HTERT RPE-1 (cell line): ENCODE results near the gene CCDC159.
"Not testable (repeated sequence)": the region's sequence is repeated elsewhere in the genome, so short reads cannot be mapped to it uniquely, and the experiment has no call there.

ENCODE experiments used
- in situ Hi-C: fragments of 300-500 bp; cut with MboI; formaldehyde crosslinking; loops from 4 replicates; pipeline ENCODE4 v1.14.3; 2020; ENCODE audit warnings: low sequenced_read_pairs

The CCDC159 gene

DNA sequence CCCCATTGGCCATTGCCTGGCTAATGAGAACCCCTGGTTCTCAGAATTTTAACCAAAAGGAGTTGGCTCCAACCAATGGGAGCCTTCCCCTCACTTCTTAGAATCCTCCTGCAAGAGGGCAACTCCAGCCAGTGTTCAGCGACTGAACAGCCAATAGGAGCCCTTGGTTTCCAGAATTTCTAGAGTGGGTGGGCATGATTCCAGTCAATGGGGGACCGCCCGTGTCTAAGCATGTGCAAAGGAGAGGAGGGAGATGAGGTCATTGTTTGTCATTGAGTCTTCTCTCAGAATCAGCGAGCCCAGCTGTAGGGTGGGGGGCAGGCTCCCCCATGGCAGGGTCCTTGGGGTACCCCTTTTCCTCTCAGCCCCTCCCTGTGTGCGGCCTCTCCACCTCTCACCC lies 18.6 kb downstream of the CCDC159 start:
- in situ Hi-C loops: no loop called here

DNA sequence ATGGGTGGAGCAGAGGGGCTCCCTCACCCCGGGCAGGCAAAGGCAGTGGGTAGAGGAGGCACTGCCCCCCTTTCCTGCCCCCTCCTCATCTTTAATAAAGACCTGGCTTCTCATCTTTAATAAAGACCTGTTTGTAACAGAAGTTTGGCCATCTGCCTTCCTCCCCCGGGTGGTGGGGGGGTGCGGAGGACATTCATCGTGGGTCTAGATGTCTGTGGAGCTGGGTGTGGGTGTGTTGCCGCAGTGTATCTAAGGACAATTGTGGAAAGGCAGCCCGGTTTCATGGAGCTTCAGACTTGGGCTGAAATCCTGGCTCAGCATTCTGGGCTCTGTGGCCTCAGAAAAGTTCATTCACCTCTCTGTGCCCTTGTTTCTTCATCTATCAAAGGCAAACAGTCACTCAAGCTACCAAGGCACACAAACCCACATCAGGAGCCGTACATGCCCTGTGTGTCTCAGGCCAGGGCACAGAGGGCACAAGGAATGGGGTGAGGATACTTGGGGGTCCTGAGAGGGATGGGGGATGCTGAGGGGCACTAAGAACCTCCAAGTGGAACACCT lies 19.3 kb downstream of the CCDC159 start:
- in situ Hi-C loops: no loop called here

DNA sequence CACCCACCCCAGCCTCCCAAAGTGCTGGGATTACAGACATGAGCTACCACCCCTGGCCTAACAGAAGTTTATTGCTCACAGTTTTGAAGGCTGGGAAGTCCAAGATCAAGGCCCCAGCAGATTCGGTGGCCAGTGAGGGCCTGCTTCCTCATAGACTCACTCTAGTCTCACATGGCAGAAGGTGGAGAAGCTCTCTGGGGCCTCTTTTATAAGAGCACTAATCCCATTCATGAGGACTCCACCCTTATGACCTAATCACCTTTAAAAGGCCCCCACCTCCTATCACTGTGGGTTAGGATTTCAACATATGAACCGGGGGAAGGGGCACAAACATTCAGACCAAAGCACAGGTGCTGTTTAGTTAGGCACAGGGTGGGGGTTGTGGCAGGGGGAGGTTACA lies 21.2 kb downstream of the CCDC159 start:
- in situ Hi-C loops: no loop called here

DNA sequence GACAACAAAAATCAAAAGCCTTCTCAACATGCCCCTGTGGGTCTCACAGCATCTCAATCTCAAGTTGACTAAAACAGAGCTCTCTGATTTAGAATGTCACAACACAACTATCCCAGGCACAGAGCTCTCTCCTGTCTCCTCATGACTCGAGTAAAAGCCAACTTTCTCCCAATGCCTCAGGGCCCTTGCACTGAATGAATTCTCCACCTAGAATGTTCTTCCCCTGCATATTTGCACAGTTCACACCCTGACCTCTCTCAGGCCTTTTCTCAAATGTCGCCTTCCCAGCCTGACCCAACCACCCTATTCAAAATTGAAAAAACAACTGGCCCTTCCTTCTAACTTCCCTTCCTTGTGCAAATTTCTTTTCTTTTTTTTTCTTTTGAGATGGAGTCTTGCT lies 24.4 kb downstream of the CCDC159 start:
- in situ Hi-C loops: no loop called here

DNA sequence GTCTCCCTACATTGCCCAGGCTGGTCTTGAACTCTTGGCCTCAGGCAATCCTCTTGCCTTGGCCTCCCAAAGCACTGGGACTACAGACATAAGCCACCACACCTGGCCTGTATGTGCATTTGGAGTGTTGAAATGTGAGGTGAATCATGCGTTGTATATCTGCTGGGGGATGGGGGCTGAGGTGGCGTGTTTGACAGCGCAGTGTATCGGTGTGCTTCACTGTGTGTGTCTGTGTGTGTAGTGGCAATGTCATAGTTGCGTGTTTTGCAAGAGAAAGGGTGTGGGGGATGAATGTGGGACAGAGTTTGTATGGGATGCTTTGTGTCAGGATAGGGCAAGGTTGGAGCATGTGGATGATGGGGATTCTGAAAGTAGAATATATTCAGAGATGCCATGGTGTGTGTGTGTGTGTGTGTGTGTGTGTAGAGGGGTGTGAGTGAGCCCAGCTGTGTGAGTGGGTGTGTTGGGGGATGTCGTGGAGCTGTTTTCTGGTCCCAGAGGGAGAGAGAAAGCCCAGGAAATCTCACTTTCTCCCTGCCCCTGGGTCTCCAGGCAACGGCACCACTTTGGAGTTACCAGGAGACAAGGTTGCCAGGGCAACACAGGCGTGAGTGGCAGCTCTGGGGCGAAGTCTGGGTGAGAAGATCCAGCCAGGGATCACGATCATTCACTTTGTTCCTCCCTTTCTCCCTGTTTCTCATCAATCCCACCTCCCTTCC lies 27.0 kb downstream of the CCDC159 start:
- in situ Hi-C loops: no loop called here

DNA sequence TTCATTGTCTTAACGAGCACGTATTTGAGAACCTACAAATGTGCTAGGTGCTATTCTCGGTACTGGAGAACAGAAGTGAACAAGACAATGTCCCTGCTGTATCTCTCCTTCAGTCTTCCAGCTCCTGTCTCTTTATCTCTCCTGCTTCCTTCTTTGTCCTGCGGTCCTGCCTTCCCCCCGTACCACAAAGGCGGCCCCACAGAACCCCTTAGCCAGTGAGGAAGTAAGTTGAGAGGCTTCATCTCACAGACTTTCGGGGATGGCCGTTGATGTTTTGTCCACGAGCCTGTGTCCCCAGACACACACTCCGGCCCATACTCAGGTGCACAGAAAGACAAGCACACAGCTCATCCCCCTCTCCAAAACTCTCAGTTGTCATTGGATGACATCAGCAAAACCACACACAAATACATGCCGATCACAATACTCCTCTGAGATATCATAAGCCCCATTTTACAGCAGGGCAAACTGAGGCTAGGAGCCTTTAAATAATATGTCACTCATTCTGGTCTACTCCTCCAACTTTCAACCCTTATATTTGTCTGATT lies 27.6 kb downstream of the CCDC159 start:
- in situ Hi-C loops: no loop called here

DNA sequence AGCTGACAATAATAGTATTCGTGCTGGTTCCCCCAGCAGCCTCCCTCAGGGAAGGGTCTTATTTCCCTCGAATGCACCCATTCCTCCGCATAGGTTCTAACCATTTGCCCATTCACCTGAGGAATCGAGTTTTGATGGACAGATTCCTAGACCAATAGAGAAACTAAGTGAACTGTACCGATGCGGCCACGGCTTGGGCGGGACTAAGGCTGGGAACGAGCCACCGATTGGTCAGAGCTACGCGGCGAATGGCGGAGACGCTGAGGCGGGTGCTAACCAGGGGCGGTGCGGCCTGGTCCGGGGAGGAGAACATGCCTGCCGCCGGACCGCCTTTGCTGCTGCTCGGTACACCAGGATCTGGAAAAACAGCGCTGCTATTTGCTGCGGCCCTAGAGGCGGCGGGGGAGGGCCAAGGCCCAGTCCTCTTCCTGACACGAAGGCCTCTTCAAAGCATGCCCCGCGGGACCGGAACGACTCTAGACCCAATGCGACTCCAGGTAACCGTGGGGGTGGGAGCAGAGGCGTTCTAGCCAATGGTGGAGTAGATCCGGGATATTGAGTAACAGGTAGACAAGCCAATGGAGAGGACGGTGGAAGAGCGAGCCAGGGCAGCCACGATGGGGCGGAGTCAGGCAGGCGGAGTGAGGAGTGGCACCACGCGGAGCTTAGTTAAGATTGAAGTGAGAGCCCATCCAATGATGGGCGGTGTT lies 28.3 kb downstream of the CCDC159 start, which contains the start of gene SWSAP1:
Gene SWSAP1 (plus strand): TSS at position 234 of the 710 bp plus-strand sequence. CDS start 15 bp downstream, at position 249.
- in situ Hi-C loops: no loop called here

DNA sequence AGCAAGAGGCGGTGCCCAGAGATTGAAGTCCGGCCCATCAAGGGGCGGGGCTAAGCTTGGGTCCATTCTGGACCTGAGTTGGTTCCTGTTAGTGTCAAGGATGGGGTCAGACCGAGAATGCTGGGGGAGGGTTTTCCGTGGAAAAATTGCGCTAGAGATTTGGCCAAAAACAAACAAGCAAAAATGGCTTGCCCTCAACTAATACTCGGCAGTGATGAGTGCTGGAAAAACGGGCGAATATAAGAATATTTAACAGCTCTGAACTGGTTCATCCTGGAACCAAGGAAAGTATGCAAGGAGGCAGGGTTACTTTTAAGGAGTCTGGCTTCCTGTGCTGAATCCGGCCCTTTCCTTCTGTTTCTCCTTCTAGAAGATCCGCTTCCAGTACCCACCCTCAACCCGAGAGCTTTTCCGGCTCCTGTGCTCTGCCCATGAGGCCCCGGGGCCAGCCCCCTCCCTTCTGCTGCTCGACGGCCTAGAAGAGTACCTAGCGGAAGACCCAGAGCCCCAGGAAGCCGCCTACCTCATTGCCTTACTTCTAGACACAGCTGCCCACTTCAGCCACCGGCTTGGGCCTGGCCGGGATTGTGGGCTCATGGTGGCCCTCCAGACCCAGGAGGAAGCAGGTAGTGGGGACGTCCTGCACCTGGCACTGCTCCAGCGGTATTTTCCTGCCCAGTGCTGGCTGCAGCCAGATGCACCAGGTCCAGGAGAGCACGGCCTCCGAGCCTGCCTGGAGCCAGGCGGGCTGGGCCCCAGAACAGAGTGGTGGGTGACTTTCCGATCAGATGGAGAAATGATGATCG lies 29.0 kb downstream of the CCDC159 start:
- in situ Hi-C loops: no loop called here

DNA sequence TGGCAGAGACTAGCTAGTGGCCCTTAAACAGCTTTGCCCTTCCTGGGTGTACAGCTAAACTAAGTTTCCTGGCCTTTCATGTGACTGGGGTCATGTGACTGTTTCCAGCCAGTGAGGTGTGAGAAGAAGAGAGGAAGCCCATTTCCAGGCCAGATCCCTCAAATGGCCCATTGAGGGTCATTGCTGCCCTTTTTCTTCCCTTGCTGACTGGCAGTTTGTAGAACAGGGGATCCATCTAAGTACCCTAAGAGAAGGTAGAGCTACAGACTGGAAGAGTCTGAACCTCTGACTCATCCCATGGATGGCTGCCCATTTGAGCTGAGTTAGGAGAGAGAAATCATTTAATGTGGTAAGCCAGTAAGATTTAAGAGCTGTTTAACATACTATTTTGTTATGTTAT lies 30.9 kb downstream of the CCDC159 start:
- in situ Hi-C loops: no loop called here

DNA sequence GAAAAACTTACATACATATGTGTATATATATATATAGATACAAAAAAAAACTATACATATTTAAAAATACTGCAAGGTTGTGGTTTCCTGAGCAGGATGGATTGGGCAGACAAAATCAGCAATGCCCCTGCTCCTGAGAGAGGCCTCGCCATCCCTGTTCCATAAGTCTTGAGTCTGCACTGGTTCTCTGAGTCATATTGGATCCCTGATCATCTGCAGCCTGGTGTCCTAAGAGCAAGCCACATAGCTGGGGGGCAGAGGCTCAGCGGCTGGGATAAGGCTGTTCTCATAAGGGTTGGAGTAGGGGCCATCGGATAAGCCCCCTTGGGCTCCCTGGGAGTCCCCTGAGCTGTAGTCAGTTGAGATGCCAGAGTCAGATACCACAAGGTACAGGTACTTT lies 31.4 kb downstream of the CCDC159 start:
- in situ Hi-C loops: no loop called here

DNA sequence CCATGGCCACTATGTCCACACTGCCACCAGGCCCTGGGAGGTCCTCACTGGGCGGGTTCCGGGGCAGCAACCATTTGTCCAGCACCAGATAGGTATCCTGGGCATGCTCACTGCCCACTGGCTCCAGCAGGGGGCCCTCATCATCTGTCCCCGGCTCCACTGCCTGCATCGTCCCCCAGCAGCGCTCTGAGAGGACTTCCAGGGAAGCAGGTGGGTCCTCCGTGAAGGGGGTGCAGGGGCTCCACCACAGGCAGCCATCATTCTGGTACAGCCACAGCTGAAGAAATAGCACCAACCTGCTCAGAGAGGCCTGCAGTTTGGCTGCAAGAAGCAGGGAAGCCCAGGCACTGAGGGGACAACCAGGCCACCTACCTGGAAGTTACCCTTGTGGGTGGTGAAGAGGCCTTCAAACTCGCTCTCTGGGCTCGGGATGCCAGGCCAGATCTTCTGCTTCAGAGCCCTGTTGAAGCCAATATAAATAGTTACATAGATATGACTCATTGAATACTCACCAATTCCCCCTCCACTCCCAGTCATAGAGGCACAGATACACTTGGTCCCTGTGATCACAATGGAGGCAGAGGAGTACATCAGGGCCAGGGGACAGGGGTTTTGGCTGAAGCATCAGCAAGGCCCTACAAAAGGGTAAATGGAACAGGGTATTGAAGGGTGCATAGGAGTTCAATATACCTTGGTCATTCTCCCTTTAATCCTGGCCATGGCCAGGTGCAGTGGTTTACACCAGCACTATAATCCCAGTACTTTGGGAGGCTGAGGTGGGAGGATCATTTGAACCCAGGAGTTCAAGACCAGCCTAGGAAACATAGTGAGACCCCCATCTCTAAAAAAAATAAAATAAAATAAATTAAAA lies 32.2 kb downstream of the CCDC159 start:
- in situ Hi-C loops: no loop called here

DNA sequence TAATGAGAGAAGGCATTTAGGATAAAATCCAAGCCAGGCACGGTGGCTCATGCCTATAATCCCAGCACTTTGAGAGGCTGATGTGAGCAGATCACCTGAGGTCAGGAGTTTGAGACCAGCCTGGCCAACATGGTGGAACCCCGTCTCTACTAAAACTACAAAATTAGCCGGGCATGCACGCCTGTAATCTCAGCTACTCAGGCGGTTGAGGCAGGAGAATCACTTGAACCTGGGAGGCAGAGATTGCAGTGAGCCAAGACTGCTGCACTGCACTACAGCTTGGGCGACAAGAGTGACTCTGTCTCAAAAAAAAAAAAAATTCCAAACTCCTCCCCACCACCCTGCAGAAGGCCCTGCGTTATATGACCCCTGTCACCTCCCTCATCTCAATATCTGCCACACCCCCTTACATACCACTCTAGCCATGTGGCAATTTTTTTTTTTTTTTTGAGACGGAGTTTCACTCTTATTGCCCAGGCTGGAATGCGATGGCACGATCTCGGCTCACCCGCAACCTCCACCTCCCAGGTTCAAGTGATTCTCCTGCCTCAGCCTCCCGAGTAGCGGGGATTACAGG lies 33.0 kb downstream of the CCDC159 start:
- in situ Hi-C loops: not testable (repeated sequence)

DNA sequence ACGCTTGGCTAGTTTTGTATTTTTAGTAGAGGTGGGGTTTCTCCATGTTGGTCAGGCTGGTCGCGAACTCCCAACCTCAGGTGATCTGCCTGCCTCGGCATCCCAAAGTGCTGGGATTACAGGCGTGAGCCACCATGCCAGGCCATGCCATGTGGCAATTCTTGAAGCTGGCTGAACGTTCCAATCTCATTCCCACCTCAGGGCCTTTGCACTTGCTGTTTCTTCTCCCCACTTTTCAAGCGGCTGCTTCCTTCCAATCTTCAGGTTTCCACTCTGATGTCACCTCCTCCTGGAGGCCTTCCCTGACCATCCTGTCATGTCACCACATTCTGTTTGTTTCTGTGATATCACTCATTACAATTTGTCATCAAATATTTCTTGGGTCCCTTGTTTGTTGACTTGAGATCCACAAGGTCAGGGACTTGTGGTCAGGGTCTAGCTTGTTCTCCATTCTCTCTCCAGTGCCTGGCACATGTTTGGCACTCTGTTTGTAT lies 33.6 kb downstream of the CCDC159 start:
- in situ Hi-C loops: no loop called here

DNA sequence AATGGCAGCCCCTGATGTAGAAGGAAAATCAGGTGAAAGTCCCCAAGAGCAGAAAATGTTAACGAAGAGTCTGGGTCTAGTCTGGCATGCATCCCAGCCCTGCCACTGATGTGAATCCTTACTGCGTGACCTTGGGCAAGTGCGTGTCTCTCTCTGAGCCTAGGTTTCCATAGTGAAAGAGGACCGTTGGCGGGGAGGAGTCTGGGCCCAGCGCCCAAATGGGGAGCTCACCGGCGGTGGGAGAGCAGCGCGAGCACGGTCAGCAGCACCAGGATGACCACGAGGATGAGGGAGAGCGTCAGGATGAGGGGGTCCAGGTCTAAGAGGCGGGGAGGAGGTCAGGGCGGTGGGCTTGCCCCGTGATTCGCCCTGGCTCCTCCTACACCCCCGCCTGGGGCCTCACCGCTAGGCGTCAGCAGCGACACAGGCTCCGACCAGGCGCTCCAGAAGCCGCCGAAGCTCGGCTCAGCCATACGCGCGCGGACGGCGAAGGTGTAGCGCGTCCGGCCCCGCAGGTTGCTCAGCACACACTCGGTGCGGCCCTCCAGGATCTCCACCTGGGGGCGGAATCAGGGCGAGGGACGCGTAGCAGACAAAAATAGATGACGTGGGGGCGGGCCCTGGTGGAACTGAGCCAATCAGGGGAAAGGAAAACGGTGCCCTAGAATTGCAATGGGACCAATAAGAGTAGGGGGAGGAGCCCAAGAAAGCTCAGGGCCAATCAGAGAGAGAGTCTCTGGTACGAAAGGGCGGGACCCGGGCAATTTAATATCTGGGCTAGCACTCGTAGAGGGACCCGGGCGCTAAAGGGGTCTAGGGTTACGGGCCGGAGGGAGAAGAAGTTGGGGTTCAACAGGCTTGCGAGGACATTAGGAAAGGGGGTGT lies 34.6 kb downstream of the CCDC159 start:
- in situ Hi-C loops: no loop called here

DNA sequence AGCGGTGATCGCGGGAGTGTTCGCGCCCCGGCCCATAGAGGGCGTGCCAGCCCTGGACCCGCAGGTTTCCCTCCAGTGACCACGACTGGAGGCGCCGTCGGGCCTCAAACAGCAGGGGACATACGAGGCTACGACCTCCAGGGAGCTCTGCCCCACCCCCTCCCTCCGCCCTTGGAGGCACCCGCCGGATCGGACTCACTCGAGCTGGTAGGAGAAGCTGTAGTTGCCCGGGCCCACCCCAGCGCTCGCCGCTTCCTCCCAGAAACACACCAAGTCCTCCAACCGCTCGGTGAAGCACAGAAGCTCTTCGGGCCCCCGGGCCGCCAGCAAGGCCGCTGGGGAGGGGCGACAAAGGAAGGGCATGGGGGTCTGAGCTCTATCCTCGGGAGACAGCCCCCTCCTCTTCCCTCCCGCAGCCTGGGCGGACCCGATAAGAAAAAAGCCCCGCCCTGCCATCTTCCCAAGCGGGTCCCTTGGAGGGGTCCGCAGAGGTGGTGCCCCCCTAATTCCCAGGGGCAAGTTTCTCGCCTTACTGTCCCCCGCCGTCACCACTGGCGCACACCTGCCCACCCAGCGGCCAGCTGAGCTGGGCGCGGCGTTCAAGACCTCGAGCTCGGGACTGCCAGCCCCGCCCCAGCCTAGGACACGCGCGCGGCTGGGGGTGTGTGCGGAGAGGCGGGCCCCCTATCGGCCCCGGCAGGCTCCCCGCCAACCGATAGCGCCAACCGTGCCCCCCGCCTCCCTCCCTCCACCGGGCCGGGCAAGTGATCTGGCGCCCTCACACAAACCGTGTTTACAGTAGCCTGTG lies 36.8 kb downstream of the CCDC159 start:
- in situ Hi-C loops: no loop called here

DNA sequence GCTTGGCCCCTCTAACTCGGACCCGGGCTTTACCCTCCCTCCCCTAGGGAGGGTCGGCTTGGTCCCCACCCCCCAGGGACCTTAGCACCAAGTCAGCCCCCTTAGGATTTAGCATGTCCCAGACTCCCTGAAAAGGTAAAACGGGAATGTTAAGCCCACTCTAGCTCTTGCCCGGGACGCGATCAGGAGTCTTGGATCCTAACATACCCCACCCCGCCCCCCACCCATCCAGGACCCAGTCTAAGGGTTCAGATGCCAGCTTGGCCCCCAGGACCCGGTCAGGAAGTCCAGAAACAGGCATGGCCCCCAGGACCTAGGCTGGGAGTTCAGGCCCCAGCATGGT lies 37.4 kb downstream of the CCDC159 start:
- in situ Hi-C loops: no loop called here

DNA sequence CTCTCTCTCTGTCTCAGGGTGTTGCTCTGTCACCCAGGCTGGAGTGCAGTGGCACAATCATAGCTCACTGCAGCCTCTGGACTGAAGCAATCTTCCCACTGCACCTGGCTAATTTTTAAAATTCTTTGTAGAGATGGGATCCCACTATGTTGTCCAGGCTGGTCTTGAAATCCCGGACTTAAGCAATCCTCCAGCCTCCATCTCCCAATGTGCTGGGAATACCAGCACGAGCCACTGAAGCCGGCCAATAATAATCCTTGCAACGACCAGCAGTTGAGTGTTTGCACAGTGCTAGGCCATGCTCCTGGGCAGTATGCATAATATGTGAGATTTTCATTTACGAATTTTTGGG lies 38.4 kb downstream of the CCDC159 start:
- in situ Hi-C loops: no loop called here
